GM12878 (cell line): Measurements from ENCODE around the gene CCDC106.

Experiments used
- FOXM1 ChIP-seq: IDR thresholded peaks from 2 replicates; pipeline ENCODE4 v1.6.1; 2012; ENCODE audit warnings: low read depth, mild to moderate bottlenecking, inconsistent platforms, low read length, moderate library complexity
- POLR2A ChIP-seq: IDR thresholded peaks from 2 replicates; pipeline ENCODE4 v1.6.1; 2011; ENCODE audit warnings: low read depth, mild to moderate bottlenecking, low read length
- TF ChIP-seq, protein P1 (sequence below): IDR thresholded peaks from 2 replicates; pipeline ENCODE4 v1.6.1; 2011; ENCODE audit warnings: borderline replicate concordance, low read depth, mild to moderate bottlenecking, moderate library complexity, mixed read lengths, low read length; ENCODE audit not compliant: insufficient read depth; ENCODE audit errors: extremely low read length

DNA sequence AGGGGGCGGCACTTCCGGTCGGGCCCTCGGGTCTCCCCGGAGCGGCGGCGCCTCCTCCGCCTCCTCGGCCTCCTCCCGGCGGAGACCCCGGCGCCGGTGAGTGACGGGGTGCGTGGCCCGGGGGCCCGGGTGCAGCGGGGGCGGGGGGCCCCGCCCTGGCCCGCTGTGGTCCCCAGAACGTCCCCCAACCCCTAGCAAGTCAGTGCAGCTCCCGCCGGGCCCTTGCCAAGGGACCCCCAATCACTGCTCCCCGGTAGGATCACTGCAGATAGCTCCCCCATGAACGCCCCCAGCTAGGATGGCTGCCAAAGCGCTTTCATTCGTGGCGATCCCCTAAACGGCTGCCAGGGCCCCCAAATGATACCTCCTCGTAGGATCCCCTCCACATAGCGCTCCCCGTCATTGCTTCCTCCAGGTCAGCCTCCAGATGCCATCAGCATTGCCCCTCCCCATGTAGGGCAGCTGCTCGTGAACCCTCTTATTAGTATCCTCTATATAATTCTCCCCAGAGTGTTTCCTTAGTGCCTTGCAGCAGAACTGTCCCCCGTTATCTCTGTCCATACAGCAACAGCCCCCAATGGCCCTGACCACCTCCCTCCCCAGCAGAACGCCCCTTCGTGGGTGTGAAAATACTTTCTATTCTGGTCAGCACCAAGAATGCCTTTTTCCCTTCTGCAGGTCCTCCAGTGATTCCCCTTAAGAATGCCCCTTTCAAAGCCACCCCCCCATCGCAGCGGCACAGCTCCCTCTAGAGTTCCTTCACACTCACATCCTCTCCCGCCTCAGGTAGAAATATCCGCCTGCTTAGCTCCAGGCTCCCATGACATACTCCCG, 42.2 kb upstream of the CCDC106 start, which contains the start of gene ZNF865:
- TF ChIP-seq FOXM1: 0 out of 2 replicates have a peak, but pooled peaks have one; percentile 17
- TF ChIP-seq, protein P1, sequence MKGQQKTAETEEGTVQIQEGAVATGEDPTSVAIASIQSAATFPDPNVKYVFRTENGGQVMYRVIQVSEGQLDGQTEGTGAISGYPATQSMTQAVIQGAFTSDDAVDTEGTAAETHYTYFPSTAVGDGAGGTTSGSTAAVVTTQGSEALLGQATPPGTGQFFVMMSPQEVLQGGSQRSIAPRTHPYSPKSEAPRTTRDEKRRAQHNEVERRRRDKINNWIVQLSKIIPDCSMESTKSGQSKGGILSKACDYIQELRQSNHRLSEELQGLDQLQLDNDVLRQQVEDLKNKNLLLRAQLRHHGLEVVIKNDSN: no peak
- peak; percentile 49 for TF ChIP-seq POLR2A
